ENCODE measurements around the gene HIC1. TPM values are rescaled to one million over a fixed set of nuclear protein-coding genes. Genes with fewer than 3 reads are reported as not detected.

HIC1 gene
- total and polyA plus RNA-seq, 9 of the 15 experiments (the other 6 are each of a cell fraction or from before 2014, with no cell fraction given): 0.01 to 2.5 (median 0.18) TPM

- Histone ChIP-seq H4K20me1 (replicated peaks; ENCODE audit: control insufficient read depth, insufficient read depth, low read length) (0 out of 2 replicates have a peak, but pooled peaks cover 2% of the 10 kb centered on the region), H3K9me1 (ENCODE audit: control insufficient read depth, insufficient read depth, low read length) (no peaks in the 10 kb centered on the region), H3K36me3 (ENCODE audit: control insufficient read depth, insufficient read depth, low read length) (0 out of 3 replicates have a peak, but pooled peaks cover 5% of the 10 kb centered on the region), H2AFZ (ENCODE audit: low read depth, low read length) (peak within 1 kb of the TSS; percentile 92), H3K9me3 (replicated peaks; ENCODE audit: control insufficient read depth, insufficient read depth, low read depth, low read length) (no peaks in the 10 kb centered on the region), H3K4me1 (replicated peaks in 1 of 2; ENCODE audit: control insufficient read depth in 2 of 2, insufficient read depth in 2 of 2, low read length in 2 of 2) (peaks cover 8 to 33% of the 10 kb centered on the region in 2 experiments; a peak in 4 of 5 replicates), H3K9ac (ENCODE audit: insufficient read depth in 1 of 2, low read depth in 2 of 2, low read length in 2 of 2) (peak within 1 kb of the TSS; percentile 71 to 91), H3K27me3 (ENCODE audit: control insufficient read depth in 2 of 2, insufficient read depth in 2 of 2, low read length in 2 of 2) (peaks cover 0 to 6% of the 10 kb centered on the region in 2 experiments; a peak in 1 of 5 replicates), H3K4me2 (ENCODE audit: insufficient read depth, low read length) (peak within 1 kb of the TSS; percentile 98), H3K27ac (ENCODE audit: extremely low read depth, low read depth, low read length) (peak within 1 kb of the TSS; percentile 62), H3K79me2 (ENCODE audit: control insufficient read depth, insufficient read depth, low read length) (peaks cover 16% of the 10 kb centered on the region), H3K4me3 (peak within 1 kb of the TSS; percentile 85)
- BruUV-seq (replicated peaks): no TSS peak
- intact Hi-C loops (cut with micrococcal nuclease): loop anchor here (2.0 to 5.0 kb wide), 2 partner anchors 121 to 313 kb away; no protein-coding TSS in a partner anchor
- ChIA-PET POLR2A (interaction anchor here (0.6 to 1.1 kb wide), 3 partner anchors 9 to 236 kb away, joined by 3 to 4 read pairs (median 3); no protein-coding TSS in a partner anchor), CTCF (ENCODE audit: low intra/inter-chr PET ratio) (interaction anchor here (2.0 kb wide), 1 partner anchor 121 kb away, joined by 6 read pairs; no protein-coding TSS in a partner anchor)
- DNase-seq (ENCODE audit: extremely low read depth in 1 of 4, low spot score in 3 of 4) (peak; percentile 86 to 92 (median 89)), ATAC-seq (peak; percentile 97), FAIRE-seq (peak; percentile 87)
- in situ Hi-C loops (cut with MboI): loop anchor here (5.0 to 10.0 kb wide), 2 partner anchors 123 to 315 kb away; partner anchors contain the start of gene TLCD2
- WGBS (ENCODE audit: insufficient coverage, low coverage, missing lambda C conversion rate): under 1% methylated on average over 33 of the region's 59 CpGs
- TF ChIP-seq ETV6 (IDR thresholded peaks at IDR 0.05; ENCODE audit: borderline replicate concordance in 1 of 2, low read depth in 2 of 2, low read length in 1 of 2) (no peak), ETV6 (CRISPR knock-in tag; IDR thresholded peaks at IDR 0.05; ENCODE audit: borderline replicate concordance) (no peak), MAFF (IDR thresholded peaks at IDR 0.05; ENCODE audit: low read length) (no peak), TRIM28 (IDR thresholded peaks at IDR 0.05) (no peak), ETS1 (conservative IDR thresholded peaks at IDR 0.05; ENCODE audit: control insufficient read depth, low read depth, low read length) (peak; percentile 99), ZNF764 (CRISPR knock-in tag; IDR thresholded peaks at IDR 0.05; ENCODE audit: low read depth) (no peak), MTA2 (IDR thresholded peaks at IDR 0.05; ENCODE audit: low read depth) (no peak), E2F5 (CRISPR knock-in tag; IDR thresholded peaks at IDR 0.05) (no peak), POLR2AphosphoS2 (IDR thresholded peaks at IDR 0.05; ENCODE audit: low read length) (no peak), PHB (CRISPR knock-in tag; IDR thresholded peaks at IDR 0.05) (no peak), AFF4 (CRISPR knock-in tag; IDR thresholded peaks at IDR 0.05) (no peak), ZNF384 (IDR thresholded peaks at IDR 0.05; ENCODE audit: low read depth, low read length) (no peak), ZNF263 (CRISPR knock-in tag; IDR thresholded peaks at IDR 0.05; ENCODE audit: borderline replicate concordance) (no peak), NELFE (IDR thresholded peaks at IDR 0.05; ENCODE audit: insufficient read depth, insufficient read length) (no peak)
Measured at GRCh38 chr17:2029911-2030778, 24.8 kb upstream of the HIC1 start, which contains the start of gene DPH1. Gene DPH1 (plus strand): TSS chr17:2030153. CDS start chr17:2030170, 17 bp downstream.

Data from K562 (cell line).